GM03348 (cell line): ENCODE measurements around the gene MKRN1.
A peak's percentile ranks its signal among the peaks of the same experiment; 100 is the strongest.
"Not testable (repeated sequence)": the region's sequence is repeated elsewhere in the genome, so short reads cannot be mapped to it uniquely, and the experiment has no call there.

Source experiments
- DNase-seq: peaks from one replicate; pipeline ENCODE4 v3.0.0; 2012; ENCODE audit warnings: low spot score

Gene MKRN1

GRCh38 chr7:140479062-140479738 is at the start of gene MKRN1:
MKRN1 (minus strand) TSS chr7:140479505; CDS start chr7:140479344, 161 bp downstream.
- DNase-seq: peak; percentile 98

- DNase-seq: no peak
These were observed 47.7 kb upstream of the MKRN1 start for GRCh38 chr7:140526787-140527664.

- no peak for DNase-seq
These were observed 46.9 kb upstream of the MKRN1 start for GRCh38 chr7:140526214-140526613.

- peak; percentile 77 for DNase-seq
These were observed 46.4 kb upstream of the MKRN1 start for GRCh38 chr7:140525743-140526142.

- DNase-seq: no peak
These were observed 42.1 kb upstream of the MKRN1 start for GRCh38 chr7:140521421-140521820.

- DNase-seq: no peak
These were observed 39.7 kb upstream of the MKRN1 start for GRCh38 chr7:140519007-140519399.

GRCh38 chr7:140518370-140519006 is 39.2 kb upstream of the MKRN1 start:
- DNase-seq: no peak

GRCh38 chr7:140517546-140518369 is 38.5 kb upstream of the MKRN1 start:
- peak; percentile 95 for DNase-seq

- DNase-seq: no peak
These were observed 33.2 kb upstream of the MKRN1 start for GRCh38 chr7:140512317-140513000.

GRCh38 chr7:140509789-140510188 is 30.5 kb upstream of the MKRN1 start:
- DNase-seq: no peak

- not testable (repeated sequence) for DNase-seq
These were observed 28.3 kb upstream of the MKRN1 start for GRCh38 chr7:140507556-140507955.

GRCh38 chr7:140506788-140507464 is 27.6 kb upstream of the MKRN1 start:
- DNase-seq: peak; percentile 80

- no peak for DNase-seq
These were observed 22.7 kb upstream of the MKRN1 start for GRCh38 chr7:140501966-140502365.

- DNase-seq: not testable (repeated sequence)
These were observed 18.5 kb upstream of the MKRN1 start for GRCh38 chr7:140497807-140498206.

- no peak for DNase-seq
These were observed 18.0 kb upstream of the MKRN1 start for GRCh38 chr7:140497241-140497769.

GRCh38 chr7:140495514-140496097 is 16.3 kb upstream of the MKRN1 start:
- DNase-seq: no peak

GRCh38 chr7:140494867-140495266 is 15.6 kb upstream of the MKRN1 start:
- no peak for DNase-seq

GRCh38 chr7:140489026-140489359 is 9.7 kb upstream of the MKRN1 start:
- no peak for DNase-seq

- no peak for DNase-seq
These were observed 6.4 kb upstream of the MKRN1 start for GRCh38 chr7:140485500-140486265.
